Measurements from ENCODE around the gene SPSB4. TPM values are rescaled to one million over a fixed set of nuclear protein-coding genes. Genes with fewer than 3 reads are reported as not detected.

Gene SPSB4
- total and polyA plus RNA-seq, 2 of the 13 experiments (the other 11 are each of a cell fraction or from before 2014, with no cell fraction given): not detected

GRCh38 chr3:141086188-141086587 is 35.0 kb downstream of the SPSB4 start:
- no peak for FAIRE-seq
- POLR2A ChIA-PET: no interaction called here
- in situ Hi-C loops (cut with HindIII; ENCODE audit: extremely low pct_ligation_motif_present, low pct_unique_long_range_greater_than_20kb): no loop called here

More at GRCh38 chr3:141086188-141086587, 35.0 kb downstream of the SPSB4 start:
- Histone ChIP-seq H3K36me3 (replicated peaks in 1 of 2; ENCODE audit: control insufficient read depth in 1 of 2, insufficient read depth in 2 of 2, low read length in 2 of 2) (no peaks in the 10 kb centered on the region), H3K9me3 (ENCODE audit: low read length) (no peaks in the 10 kb centered on the region), H3K4me2 (ENCODE audit: low read depth, low read length) (no peak overlapping the region), H3K79me2 (ENCODE audit: insufficient read depth, low read length) (no peaks in the 10 kb centered on the region), H3K9ac (ENCODE audit: insufficient read depth, low read depth, low read length) (no peak overlapping the region), H3K4me1 (ENCODE audit: insufficient read depth, low read length) (peaks cover 9% of the 10 kb centered on the region), H3K4me3 (replicated peaks in 1 of 3; ENCODE audit: insufficient read depth in 1 of 3, low read depth in 2 of 3, low read length in 3 of 3) (no peak overlapping the region), H3K27ac (ENCODE audit: extremely low read length, insufficient read depth, low read length) (no peak overlapping the region), H4K20me1 (ENCODE audit: insufficient read depth, low read length) (no peaks in the 10 kb centered on the region), H3K27me3 (ENCODE audit: control insufficient read depth in 1 of 2, insufficient read depth in 2 of 2, low read length in 2 of 2) (peaks cover 0 to 8% of the 10 kb centered on the region in 2 experiments; a peak in 1 of 5 replicates), H2AFZ (ENCODE audit: low read length) (no peak overlapping the region)
- 9% methylated on average over 1 of the region's 1 CpG for WGBS (ENCODE audit: low lambda C conversion rate)
- intact Hi-C loops (cut with micrococcal nuclease; ENCODE audit: unreplicated experiment): no loop called here
- no TSS peak for BruUV-seq (replicated peaks)
- TF ChIP-seq ZNF574 (CRISPR knock-in tag; IDR thresholded peaks at IDR 0.05) (no peak), ZNF768 (CRISPR knock-in tag; IDR thresholded peaks at IDR 0.05) (peak; percentile 17; the same call in 1 of the 2 replicates)
- CTCF ChIA-PET (ENCODE audit: low intra/inter-chr PET ratio, low total read pairs): no interaction called here
- ATAC-seq: no peak
- DNase-seq (ENCODE audit: low spot score): no peak
